Stimulated activated CD4-positive, alpha-beta T cell treated with anti-CD3 and anti-CD28 coated beads, TNF-alpha, amount 100 ng/mL, for 4 hours (primary cell): ENCODE data around the gene TAP2.
A peak's percentile ranks its signal among the peaks of the same experiment; 100 is the strongest.

Source experiments
- DNase-seq, 3 experiments: peaks; one replicate each; pipeline ENCODE4 v3.0.0-alpha.2; 2020; ENCODE audit warnings: low read depth in 3 of 3

The TAP2 gene

GRCh38 chr6:32854376-32855178, 16.0 kb upstream of the TAP2 start:
- peak in 2 of 3 experiments; percentile 53 to 58 for DNase-seq

GRCh38 chr6:32853541-32854375, 15.2 kb upstream of the TAP2 start, which contains the start of the genes PSMB9 and TAP1:
PSMB9 (plus strand) TSS chr6:32854192; CDS start chr6:32854230, 38 bp downstream.
TAP1 (minus strand) TSS chr6:32853704; CDS start chr6:32853636, 68 bp downstream.
- peak; percentile 91 to 97 (median 94) for DNase-seq

DNA sequence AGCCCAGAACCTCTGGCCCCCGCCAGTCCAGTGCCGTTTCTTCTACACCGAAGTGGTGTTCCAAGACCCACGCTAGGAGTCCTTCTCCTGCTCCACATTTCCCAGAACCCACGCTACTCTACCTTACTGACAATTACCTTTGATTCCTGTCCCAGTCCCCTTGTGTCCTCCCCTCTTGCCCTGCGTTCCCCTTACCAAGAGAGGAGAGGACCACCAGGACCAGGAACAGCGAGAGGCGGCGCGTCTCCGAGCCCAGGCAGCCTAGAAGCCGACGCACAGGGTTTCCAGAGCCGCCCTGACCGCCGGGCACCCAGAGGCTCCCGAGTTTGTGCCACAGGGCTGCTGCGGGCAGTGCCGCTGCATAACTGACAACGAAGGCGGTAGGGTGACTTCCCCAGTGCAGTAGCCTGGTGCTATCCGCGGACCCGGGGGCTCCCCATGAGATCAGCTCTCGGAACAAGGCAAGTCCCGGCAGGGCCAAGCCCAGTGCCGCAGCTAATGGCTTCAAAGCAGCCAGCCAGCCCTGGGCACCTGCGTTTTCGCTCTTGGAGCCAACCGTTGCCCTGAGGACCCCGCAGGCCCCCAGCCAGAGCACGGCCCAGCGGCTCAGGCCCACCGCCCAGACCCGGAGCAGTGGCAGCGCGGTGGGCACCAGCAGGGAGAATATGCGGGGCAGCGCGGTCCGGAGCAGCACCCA, 14.5 kb upstream of the TAP2 start:
- DNase-seq: no peak

- no peak for DNase-seq
These were observed 13.7 kb upstream of the TAP2 start for GRCh38 chr6:32852018-32852843.

GRCh38 chr6:32851025-32851424, 12.5 kb upstream of the TAP2 start:
- no peak for DNase-seq

GRCh38 chr6:32849126-32849525, 10.6 kb upstream of the TAP2 start:
- DNase-seq: no peak

- DNase-seq: no peak
These were observed 9.3 kb upstream of the TAP2 start for GRCh38 chr6:32847795-32848194.

- DNase-seq: no peak
These were observed 8.5 kb upstream of the TAP2 start for GRCh38 chr6:32847004-32847403.

- DNase-seq: no peak
These were observed 6.9 kb upstream of the TAP2 start for GRCh38 chr6:32845384-32845884.

- no peak for DNase-seq
These were observed 6.4 kb upstream of the TAP2 start for GRCh38 chr6:32844839-32845383.

GRCh38 chr6:32843979-32844838, 5.7 kb upstream of the TAP2 start, which contains the start of gene PSMB8:
PSMB8 (minus strand) TSS chr6:32844047; CDS start chr6:32843996, 51 bp downstream.
- DNase-seq: peak; percentile 94 to 99 (median 96)

GRCh38 chr6:32843331-32843978, 4.9 kb upstream of the TAP2 start:
- no peak for DNase-seq

- no peak for DNase-seq
These were observed 4.2 kb upstream of the TAP2 start for GRCh38 chr6:32842690-32843089.

GRCh38 chr6:32842021-32842650, 3.6 kb upstream of the TAP2 start:
- no peak for DNase-seq

- no peak for DNase-seq
These were observed 2.2 kb upstream of the TAP2 start for GRCh38 chr6:32840604-32841246.

DNA sequence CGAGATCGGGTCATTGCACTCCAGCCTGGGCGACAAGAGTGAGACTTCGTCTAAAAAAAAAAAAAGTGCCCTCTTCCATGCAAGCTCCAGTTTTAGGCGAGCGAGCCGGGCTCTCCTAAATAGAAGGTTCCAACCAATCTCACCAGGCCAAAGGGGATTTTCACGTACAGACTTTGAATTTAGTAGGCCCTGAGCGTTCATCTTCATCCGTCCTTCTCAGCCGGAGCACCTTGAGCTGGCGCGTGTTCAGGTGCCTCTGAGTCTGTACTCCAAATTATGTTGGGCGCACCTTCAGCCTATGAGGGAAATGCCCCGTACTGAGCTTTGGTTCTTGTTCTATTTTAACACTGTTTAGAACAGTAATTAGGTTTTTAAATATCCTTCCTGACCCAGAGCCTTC, 817 bp upstream of the TAP2 start:
- DNase-seq: no peak

GRCh38 chr6:32837651-32838113, 857 bp downstream of the TAP2 start:
- no peak for DNase-seq

GRCh38 chr6:32836873-32837272, 1.7 kb downstream of the TAP2 start:
- no peak for DNase-seq
